ENCODE data around the gene NABP1. TPM values are rescaled to one million over a fixed set of nuclear protein-coding genes. Genes with fewer than 3 reads are reported as not detected.

Gene NABP1
- total RNA-seq, 1 donor from 2014 or later: 18.5 TPM

GRCh38 chr2:191715471-191715870 is 37.5 kb downstream of the NABP1 start:
- Mint-ChIP-seq H3K27me3 (ENCODE audit: low read depth) (no peaks in the 10 kb centered on the region), H3K9me3 (ENCODE audit: low read depth) (no peaks in the 10 kb centered on the region), H3K4me1 (ENCODE audit: low read depth) (peaks cover 4% of the 10 kb centered on the region), H3K4me3 (ENCODE audit: unreplicated experiment) (no peak overlapping the region), H3K36me3 (ENCODE audit: low read depth) (no peaks in the 10 kb centered on the region), H3K27ac (ENCODE audit: unreplicated experiment) (no peak overlapping the region)
- DNase-seq (ENCODE audit: low spot score): no peak
- TF ChIP-seq CTCF (IDR thresholded peaks at IDR 0.05): no peak

- Mint-ChIP-seq H3K27ac (ENCODE audit: unreplicated experiment) (no peak overlapping the region), H3K4me3 (ENCODE audit: unreplicated experiment) (no peak overlapping the region), H3K27me3 (ENCODE audit: low read depth) (no peaks in the 10 kb centered on the region), H3K4me1 (ENCODE audit: low read depth) (peaks cover 3% of the 10 kb centered on the region), H3K9me3 (ENCODE audit: low read depth) (no peaks in the 10 kb centered on the region), H3K36me3 (ENCODE audit: low read depth) (no peaks in the 10 kb centered on the region)
- TF ChIP-seq CTCF (IDR thresholded peaks at IDR 0.05): no peak
- DNase-seq (ENCODE audit: low spot score): no peak
Measured at GRCh38 chr2:191719261-191719660, 41.3 kb downstream of the NABP1 start.

GRCh38 chr2:191719938-191720337 is 42.0 kb downstream of the NABP1 start:
- no peak for DNase-seq (ENCODE audit: low spot score)
- H3K27ac Mint-ChIP-seq (ENCODE audit: unreplicated experiment): no peak overlapping the region
- H3K9me3 Mint-ChIP-seq (ENCODE audit: low read depth): no peaks in the 10 kb centered on the region
- H3K4me3 Mint-ChIP-seq (ENCODE audit: unreplicated experiment): no peak overlapping the region
- peaks cover 3% of the 10 kb centered on the region for H3K4me1 Mint-ChIP-seq (ENCODE audit: low read depth)
- no peaks in the 10 kb centered on the region for H3K27me3 Mint-ChIP-seq (ENCODE audit: low read depth)
- H3K36me3 Mint-ChIP-seq (ENCODE audit: low read depth): no peaks in the 10 kb centered on the region
- TF ChIP-seq CTCF (IDR thresholded peaks at IDR 0.05): no peak

- Mint-ChIP-seq H3K9me3 (ENCODE audit: low read depth) (no peaks in the 10 kb centered on the region), H3K27ac (ENCODE audit: unreplicated experiment) (no peak overlapping the region), H3K4me3 (ENCODE audit: unreplicated experiment) (no peak overlapping the region), H3K36me3 (ENCODE audit: low read depth) (no peaks in the 10 kb centered on the region), H3K27me3 (ENCODE audit: low read depth) (no peaks in the 10 kb centered on the region), H3K4me1 (ENCODE audit: low read depth) (peaks cover 3% of the 10 kb centered on the region)
- no peak for TF ChIP-seq CTCF (IDR thresholded peaks at IDR 0.05)
- DNase-seq (ENCODE audit: low spot score): no peak
Measured at GRCh38 chr2:191721331-191721730, 43.4 kb downstream of the NABP1 start.

- TF ChIP-seq CTCF (IDR thresholded peaks at IDR 0.05): no peak
- no peaks in the 10 kb centered on the region for H3K27me3 Mint-ChIP-seq (ENCODE audit: low read depth)
- H3K27ac Mint-ChIP-seq (ENCODE audit: unreplicated experiment): no peak overlapping the region
- no peaks in the 10 kb centered on the region for H3K9me3 Mint-ChIP-seq (ENCODE audit: low read depth)
- no peak overlapping the region for H3K4me3 Mint-ChIP-seq (ENCODE audit: unreplicated experiment)
- H3K36me3 Mint-ChIP-seq (ENCODE audit: low read depth): no peaks in the 10 kb centered on the region
- DNase-seq (ENCODE audit: low spot score): no peak
- peaks cover 3% of the 10 kb centered on the region for H3K4me1 Mint-ChIP-seq (ENCODE audit: low read depth)
Measured at GRCh38 chr2:191724015-191724414, 46.1 kb downstream of the NABP1 start.
